Urinary bladder (tissue), 4 donors: ENCODE data around the gene SUSD3. TPM values are rescaled to one million over a fixed set of nuclear protein-coding genes. Genes with fewer than 3 reads are reported as not detected.

Experiments
- DNase-seq: peaks from one replicate; pipeline ENCODE4 v3.0.0-alpha.2; 2015; ENCODE audit errors: extremely low spot score
- H3K27ac ChIP-seq: one replicate; pipeline ENCODE4 v1.5.1; 2013; ENCODE audit warnings: low read depth, mild to moderate bottlenecking, moderate library complexity
- H3K36me3 ChIP-seq: one replicate; pipeline ENCODE4 v1.6.1; 2013; ENCODE audit warnings: mild to moderate bottlenecking, moderate library complexity; ENCODE audit not compliant: insufficient read depth
- H3K4me1 ChIP-seq: one replicate; pipeline ENCODE4 v1.6.1; 2013; ENCODE audit warnings: mild to moderate bottlenecking, moderate library complexity; ENCODE audit not compliant: insufficient read depth
- H3K4me3 ChIP-seq: one replicate; pipeline ENCODE4 v1.5.1; 2013; ENCODE audit warnings: low read depth, low read length
- WGBS: extraction: QIAGEN DNeasy Blood & Tissue Kit; methylation state at CpG from one replicate; pipeline ENCODE4 v1.1.7; 2013; 5-methylcytosine and 5-hydroxymethylcytosine counted together
- polyA plus RNA-seq: library from polyadenylated mRNA; stranded (reverse); fragments of 200-250 nt; gene quantifications from one replicate; pipeline ENCODE4 v1.2.3, GENCODE V29; 2013
- total RNA-seq: library from RNA; depleted of rRNA; stranded (reverse); fragments of >200 nt; gene quantifications from one replicate; pipeline ENCODE4 v1.2.3, GENCODE V29; 2014
- donor health status: healthy with polysubstance abuse.
- donor health status: healthy.

Gene SUSD3
- total and polyA plus RNA-seq, 2 donors, result 1.5 to 1.9 TPM

GRCh38 chr9:93035821-93036351 lies 22.6 kb upstream of the SUSD3 start:
- Histone ChIP-seq H3K27ac (no peak overlapping the region), H3K36me3 (no peaks in the 10 kb centered on the region), H3K4me3 (no peak overlapping the region), H3K4me1 (no peaks in the 10 kb centered on the region)
- WGBS, result 83% methylated on average over 13 of the region's 13 CpGs
- DNase-seq, result no peak

GRCh38 chr9:93036887-93037475 lies 21.5 kb upstream of the SUSD3 start:
- H3K27ac ChIP-seq, result no peak overlapping the region
- WGBS, result 78% methylated on average over 13 of the region's 13 CpGs
- no peaks in the 10 kb centered on the region for H3K4me1 ChIP-seq
- H3K36me3 ChIP-seq, result no peaks in the 10 kb centered on the region
- no peak for DNase-seq
- no peak overlapping the region for H3K4me3 ChIP-seq

- 86% methylated on average over 13 of the region's 13 CpGs for WGBS
- Histone ChIP-seq H3K36me3 (no peaks in the 10 kb centered on the region), H3K4me1 (no peaks in the 10 kb centered on the region), H3K27ac (no peak overlapping the region), H3K4me3 (no peak overlapping the region)
- no peak for DNase-seq
These were observed 21.0 kb upstream of the SUSD3 start for GRCh38 chr9:93037476-93037971.

GRCh38 chr9:93038918-93039317 lies 19.6 kb upstream of the SUSD3 start:
- H3K4me1 ChIP-seq, result no peaks in the 10 kb centered on the region
- 87% methylated on average over 6 of the region's 6 CpGs for WGBS
- DNase-seq, result no peak
- no peaks in the 10 kb centered on the region for H3K36me3 ChIP-seq
- no peak overlapping the region for H3K27ac ChIP-seq
- H3K4me3 ChIP-seq, result no peak overlapping the region

- WGBS, result 78% methylated on average over 6 of the region's 6 CpGs
- H3K4me1 ChIP-seq, result no peaks in the 10 kb centered on the region
- no peak for DNase-seq
- no peak overlapping the region for H3K27ac ChIP-seq
- H3K36me3 ChIP-seq, result no peaks in the 10 kb centered on the region
- H3K4me3 ChIP-seq, result no peak overlapping the region
These were observed 19.0 kb upstream of the SUSD3 start for GRCh38 chr9:93039456-93039855.

GRCh38 chr9:93039976-93040375 lies 18.5 kb upstream of the SUSD3 start:
- no peak overlapping the region for H3K27ac ChIP-seq
- no peak for DNase-seq
- WGBS, result 87% methylated on average over 10 of the region's 10 CpGs
- no peaks in the 10 kb centered on the region for H3K36me3 ChIP-seq
- no peaks in the 10 kb centered on the region for H3K4me1 ChIP-seq
- no peak overlapping the region for H3K4me3 ChIP-seq

- H3K36me3 ChIP-seq, result no peaks in the 10 kb centered on the region
- H3K4me3 ChIP-seq, result no peak overlapping the region
- no peak for DNase-seq
- WGBS, result 89% methylated on average over 7 of the region's 7 CpGs
- no peaks in the 10 kb centered on the region for H3K4me1 ChIP-seq
- H3K27ac ChIP-seq, result no peak overlapping the region
These were observed 18.1 kb upstream of the SUSD3 start for GRCh38 chr9:93040409-93040808.

GRCh38 chr9:93041108-93041802 lies 17.2 kb upstream of the SUSD3 start:
- Histone ChIP-seq H3K36me3 (no peaks in the 10 kb centered on the region), H3K4me3 (no peak overlapping the region), H3K4me1 (no peaks in the 10 kb centered on the region), H3K27ac (no peak overlapping the region)
- WGBS, result 90% methylated on average over 6 of the region's 6 CpGs
- DNase-seq, result no peak

- H3K27ac ChIP-seq, result no peak overlapping the region
- H3K36me3 ChIP-seq, result no peaks in the 10 kb centered on the region
- H3K4me1 ChIP-seq, result no peaks in the 10 kb centered on the region
- H3K4me3 ChIP-seq, result no peak overlapping the region
- no peak for DNase-seq
- whole genome bisulfite sequencing, result 88% methylated on average over 6 of the region's 6 CpGs
These were observed 15.4 kb upstream of the SUSD3 start for GRCh38 chr9:93043122-93043521.

GRCh38 chr9:93045521-93045920 lies 13.0 kb upstream of the SUSD3 start:
- no peaks in the 10 kb centered on the region for H3K4me1 ChIP-seq
- WGBS, result 93% methylated on average over 2 of the region's 2 CpGs
- no peak for DNase-seq
- H3K4me3 ChIP-seq, result no peak overlapping the region
- no peaks in the 10 kb centered on the region for H3K36me3 ChIP-seq
- H3K27ac ChIP-seq, result no peak overlapping the region

- H3K36me3 ChIP-seq, result no peaks in the 10 kb centered on the region
- no peaks in the 10 kb centered on the region for H3K4me1 ChIP-seq
- DNase-seq, result no peak
- H3K4me3 ChIP-seq, result no peak overlapping the region
- H3K27ac ChIP-seq, result no peak overlapping the region
- 88% methylated on average over 8 of the region's 8 CpGs for WGBS
These were observed 9.7 kb upstream of the SUSD3 start for GRCh38 chr9:93048566-93049448.

- Histone ChIP-seq H3K36me3 (no peaks in the 10 kb centered on the region), H3K4me3 (no peak overlapping the region), H3K27ac (no peak overlapping the region), H3K4me1 (no peaks in the 10 kb centered on the region)
- DNase-seq, result no peak
- 84% methylated on average over 4 of the region's 4 CpGs for WGBS
These were observed 9.0 kb upstream of the SUSD3 start for GRCh38 chr9:93049491-93049890.

GRCh38 chr9:93050231-93050630 lies 8.3 kb upstream of the SUSD3 start:
- 98% methylated on average over 4 of the region's 4 CpGs for WGBS

More at GRCh38 chr9:93050231-93050630, 8.3 kb upstream of the SUSD3 start:
- Histone ChIP-seq H3K36me3 (no peaks in the 10 kb centered on the region), H3K27ac (no peak overlapping the region), H3K4me1 (no peaks in the 10 kb centered on the region), H3K4me3 (no peak overlapping the region)
- no peak for DNase-seq
